ENCODE data around the gene HIP1. TPM values are rescaled to one million over a fixed set of nuclear protein-coding genes. Genes with fewer than 3 reads are reported as not detected.

Gene HIP1
- polyA plus RNA-seq, 1 of the 3 experiments (the other 2 are of a cell fraction), result 11.3 TPM

- H3K36me3 ChIP-seq (replicated peaks in 1 of 2; ENCODE audit: control insufficient read depth in 1 of 2, insufficient read depth in 2 of 2, low read length in 1 of 2), result no peaks in the 10 kb centered on the region
- DNase-seq, result no peak
- no peak overlapping the region for H3K9ac ChIP-seq
- no peak overlapping the region for H3K4me2 ChIP-seq
- ChIA-PET CTCF (interaction anchor here (1.0 to 1.2 kb wide), 3 partner anchors 19 to 263 kb away, joined by 3 to 4 read pairs (median 4); no protein-coding TSS in a partner anchor), POLR2A (no interaction called here)
- H3K27me3 ChIP-seq (ENCODE audit: insufficient read depth), result no peaks in the 10 kb centered on the region
- TF ChIP-seq EZH2phosphoT487 (IDR thresholded peaks at IDR 0.05; ENCODE audit: borderline replicate concordance, low read depth) (no peak), RAD21 (IDR thresholded peaks at IDR 0.05; ENCODE audit: low read length) (no peak), JUND (IDR thresholded peaks at IDR 0.05) (no peak), ELF1 (IDR thresholded peaks at IDR 0.05) (no peak), EP300 (IDR thresholded peaks at IDR 0.05; ENCODE audit: borderline replicate concordance in 1 of 2, low read depth in 1 of 2, low read length in 1 of 2) (no peak), RFX5 (IDR thresholded peaks at IDR 0.05; ENCODE audit: low read length) (no peak), POLR2AphosphoS5 (IDR thresholded peaks at IDR 0.05; ENCODE audit: low read depth, low read length) (no peak)
- TF ChIP-seq, protein P1, sequence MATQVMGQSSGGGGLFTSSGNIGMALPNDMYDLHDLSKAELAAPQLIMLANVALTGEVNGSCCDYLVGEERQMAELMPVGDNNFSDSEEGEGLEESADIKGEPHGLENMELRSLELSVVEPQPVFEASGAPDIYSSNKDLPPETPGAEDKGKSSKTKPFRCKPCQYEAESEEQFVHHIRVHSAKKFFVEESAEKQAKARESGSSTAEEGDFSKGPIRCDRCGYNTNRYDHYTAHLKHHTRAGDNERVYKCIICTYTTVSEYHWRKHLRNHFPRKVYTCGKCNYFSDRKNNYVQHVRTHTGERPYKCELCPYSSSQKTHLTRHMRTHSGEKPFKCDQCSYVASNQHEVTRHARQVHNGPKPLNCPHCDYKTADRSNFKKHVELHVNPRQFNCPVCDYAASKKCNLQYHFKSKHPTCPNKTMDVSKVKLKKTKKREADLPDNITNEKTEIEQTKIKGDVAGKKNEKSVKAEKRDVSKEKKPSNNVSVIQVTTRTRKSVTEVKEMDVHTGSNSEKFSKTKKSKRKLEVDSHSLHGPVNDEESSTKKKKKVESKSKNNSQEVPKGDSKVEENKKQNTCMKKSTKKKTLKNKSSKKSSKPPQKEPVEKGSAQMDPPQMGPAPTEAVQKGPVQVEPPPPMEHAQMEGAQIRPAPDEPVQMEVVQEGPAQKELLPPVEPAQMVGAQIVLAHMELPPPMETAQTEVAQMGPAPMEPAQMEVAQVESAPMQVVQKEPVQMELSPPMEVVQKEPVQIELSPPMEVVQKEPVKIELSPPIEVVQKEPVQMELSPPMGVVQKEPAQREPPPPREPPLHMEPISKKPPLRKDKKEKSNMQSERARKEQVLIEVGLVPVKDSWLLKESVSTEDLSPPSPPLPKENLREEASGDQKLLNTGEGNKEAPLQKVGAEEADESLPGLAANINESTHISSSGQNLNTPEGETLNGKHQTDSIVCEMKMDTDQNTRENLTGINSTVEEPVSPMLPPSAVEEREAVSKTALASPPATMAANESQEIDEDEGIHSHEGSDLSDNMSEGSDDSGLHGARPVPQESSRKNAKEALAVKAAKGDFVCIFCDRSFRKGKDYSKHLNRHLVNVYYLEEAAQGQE (IDR thresholded peaks at IDR 0.05; ENCODE audit: low read depth, low read length), result no peak
- no peaks in the 10 kb centered on the region for H3K9me3 ChIP-seq
- H4K20me1 ChIP-seq (ENCODE audit: insufficient read depth), result no peaks in the 10 kb centered on the region
- H3F3A ChIP-seq (replicated peaks; ENCODE audit: insufficient read depth), result no peaks in the 10 kb centered on the region
- WGBS (ENCODE audit: low lambda C conversion rate), result 87% methylated on average over 7 of the region's 7 CpGs
- H2AFZ ChIP-seq (ENCODE audit: low read depth), result no peak overlapping the region
- no peak overlapping the region for H3K4me3 ChIP-seq (ENCODE audit: low read depth in 2 of 2, low read length in 1 of 2)
- no peak overlapping the region for H3K27ac ChIP-seq (ENCODE audit: low read depth in 2 of 2, low read length in 1 of 2)
- H3K4me1 ChIP-seq (ENCODE audit: control insufficient read depth in 1 of 2, insufficient read depth in 2 of 2, low read depth in 1 of 2, low read length in 1 of 2), result no peaks in the 10 kb centered on the region
- no peaks in the 10 kb centered on the region for H3K79me2 ChIP-seq (ENCODE audit: insufficient read depth)
- H3K9me2 ChIP-seq, result no peaks in the 10 kb centered on the region
These were observed 19.1 kb upstream of the HIP1 start for GRCh38 chr7:75757860-75758259.

GRCh38 chr7:75756991-75757676 lies 18.4 kb upstream of the HIP1 start:
- no peaks in the 10 kb centered on the region for H3K36me3 ChIP-seq (replicated peaks in 1 of 2; ENCODE audit: control insufficient read depth in 1 of 2, insufficient read depth in 2 of 2, low read length in 1 of 2)
- no peak overlapping the region for H3K27ac ChIP-seq (ENCODE audit: low read depth in 2 of 2, low read length in 1 of 2)
- H3K9ac ChIP-seq, result no peak overlapping the region
- no peaks in the 10 kb centered on the region for H3K27me3 ChIP-seq (ENCODE audit: insufficient read depth)
- H3K4me2 ChIP-seq, result no peak overlapping the region
- ChIA-PET CTCF (interaction anchor here (0.7 to 1.5 kb wide), 9 partner anchors 13 to 711 kb away, joined by 3 to 6 read pairs (median 3); no protein-coding TSS in a partner anchor), POLR2A (no interaction called here)
- no peaks in the 10 kb centered on the region for H3K9me3 ChIP-seq
- H3K79me2 ChIP-seq (ENCODE audit: insufficient read depth), result no peaks in the 10 kb centered on the region
- H3K9me2 ChIP-seq, result no peaks in the 10 kb centered on the region
- H3K4me1 ChIP-seq (ENCODE audit: control insufficient read depth in 1 of 2, insufficient read depth in 2 of 2, low read depth in 1 of 2, low read length in 1 of 2), result no peaks in the 10 kb centered on the region
- DNase-seq, result peak; percentile 48
- no peak overlapping the region for H3K4me3 ChIP-seq (ENCODE audit: low read depth in 2 of 2, low read length in 1 of 2)
- H3F3A ChIP-seq (replicated peaks; ENCODE audit: insufficient read depth), result no peaks in the 10 kb centered on the region
- H4K20me1 ChIP-seq (ENCODE audit: insufficient read depth), result no peaks in the 10 kb centered on the region
- WGBS (ENCODE audit: low lambda C conversion rate), result 75% methylated on average over 6 of the region's 6 CpGs
- no peak overlapping the region for H2AFZ ChIP-seq (ENCODE audit: low read depth)
- TF ChIP-seq TAF1 (IDR thresholded peaks at IDR 0.05; ENCODE audit: borderline replicate concordance, low read depth, low read length), result no peak
- TF ChIP-seq GABPA (IDR thresholded peaks at IDR 0.05; ENCODE audit: low read depth), result no peak
- no peak for TF ChIP-seq IRF3 (IDR thresholded peaks at IDR 0.05; ENCODE audit: low read depth, low read length)
- TF ChIP-seq EZH2phosphoT487 (IDR thresholded peaks at IDR 0.05; ENCODE audit: borderline replicate concordance, low read depth), result no peak
- no peak for TF ChIP-seq TEAD4 (IDR thresholded peaks at IDR 0.05; ENCODE audit: borderline replicate concordance, insufficient read depth)
- TF ChIP-seq MEF2A (IDR thresholded peaks at IDR 0.05; ENCODE audit: borderline replicate concordance, low read depth), result no peak
- TF ChIP-seq, protein P2, sequence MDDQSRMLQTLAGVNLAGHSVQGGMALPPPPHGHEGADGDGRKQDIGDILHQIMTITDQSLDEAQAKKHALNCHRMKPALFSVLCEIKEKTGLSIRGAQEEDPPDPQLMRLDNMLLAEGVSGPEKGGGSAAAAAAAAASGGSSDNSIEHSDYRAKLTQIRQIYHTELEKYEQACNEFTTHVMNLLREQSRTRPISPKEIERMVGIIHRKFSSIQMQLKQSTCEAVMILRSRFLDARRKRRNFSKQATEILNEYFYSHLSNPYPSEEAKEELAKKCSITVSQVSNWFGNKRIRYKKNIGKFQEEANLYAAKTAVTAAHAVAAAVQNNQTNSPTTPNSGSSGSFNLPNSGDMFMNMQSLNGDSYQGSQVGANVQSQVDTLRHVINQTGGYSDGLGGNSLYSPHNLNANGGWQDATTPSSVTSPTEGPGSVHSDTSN (IDR thresholded peaks at IDR 0.05), result no peak
- TF ChIP-seq EP300 (IDR thresholded peaks at IDR 0.05; ENCODE audit: borderline replicate concordance in 1 of 2, low read depth in 1 of 2, low read length in 1 of 2), result no peak
- no peak for TF ChIP-seq ZBTB33 (IDR thresholded peaks at IDR 0.05; ENCODE audit: borderline replicate concordance, low read depth)
- no peak for TF ChIP-seq GATA2 (CRISPR knock-in tag; IDR thresholded peaks at IDR 0.05)
- TF ChIP-seq, protein P3, sequence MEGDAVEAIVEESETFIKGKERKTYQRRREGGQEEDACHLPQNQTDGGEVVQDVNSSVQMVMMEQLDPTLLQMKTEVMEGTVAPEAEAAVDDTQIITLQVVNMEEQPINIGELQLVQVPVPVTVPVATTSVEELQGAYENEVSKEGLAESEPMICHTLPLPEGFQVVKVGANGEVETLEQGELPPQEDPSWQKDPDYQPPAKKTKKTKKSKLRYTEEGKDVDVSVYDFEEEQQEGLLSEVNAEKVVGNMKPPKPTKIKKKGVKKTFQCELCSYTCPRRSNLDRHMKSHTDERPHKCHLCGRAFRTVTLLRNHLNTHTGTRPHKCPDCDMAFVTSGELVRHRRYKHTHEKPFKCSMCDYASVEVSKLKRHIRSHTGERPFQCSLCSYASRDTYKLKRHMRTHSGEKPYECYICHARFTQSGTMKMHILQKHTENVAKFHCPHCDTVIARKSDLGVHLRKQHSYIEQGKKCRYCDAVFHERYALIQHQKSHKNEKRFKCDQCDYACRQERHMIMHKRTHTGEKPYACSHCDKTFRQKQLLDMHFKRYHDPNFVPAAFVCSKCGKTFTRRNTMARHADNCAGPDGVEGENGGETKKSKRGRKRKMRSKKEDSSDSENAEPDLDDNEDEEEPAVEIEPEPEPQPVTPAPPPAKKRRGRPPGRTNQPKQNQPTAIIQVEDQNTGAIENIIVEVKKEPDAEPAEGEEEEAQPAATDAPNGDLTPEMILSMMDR (IDR thresholded peaks at IDR 0.05), result peak; percentile 68
